OCI-LY3 (cell line): Measurements from ENCODE around the gene HIGD1A.
"Not testable (repeated sequence)": the region's sequence is repeated elsewhere in the genome, so short reads cannot be mapped to it uniquely, and the experiment has no call there.

Experiments used
- H2AFZ ChIP-seq: fragments of 200-600, 300-600 bp; shearing (Covaris generic); 2 replicates; pipeline ENCODE4 v1.6.0; 2014; ENCODE audit warnings: antibody characterized with exemption, low read depth, low read length
- H3K27ac ChIP-seq: fragments of 200-600, 300-600 bp; sonication (generic); 2 replicates; pipeline ENCODE4 v1.5.1; 2014; ENCODE audit warnings: mild to moderate bottlenecking, low read length, moderate library complexity, mixed read lengths
- H3K27me3 ChIP-seq: fragments of 200-600, 300-600 bp; sonication (generic); 2 replicates; pipeline ENCODE4 v1.6.1; 2014; ENCODE audit warnings: low read depth, low read length, mixed read lengths
- H3K36me3 ChIP-seq: fragments of 200-600, 300-600 bp; sonication (generic); replicated peaks from 2 replicates; pipeline ENCODE3; 2014; ENCODE audit warnings: low read depth, low read length, mixed read lengths
- H3K4me1 ChIP-seq: fragments of 300-600, 200-600 bp; sonication (generic); 2 replicates; pipeline ENCODE4 v1.6.1; 2014; ENCODE audit warnings: low read length, mixed read lengths
- H3K4me2 ChIP-seq: fragments of 200-600, 300-600 bp; sonication (generic); 2 replicates; pipeline ENCODE4 v1.6.1; 2014; ENCODE audit warnings: low read length, mixed read lengths
- H3K4me3 ChIP-seq: fragments of 300-600, 200-600 bp; sonication (generic); 2 replicates; pipeline ENCODE4 v1.5.1; 2014; ENCODE audit warnings: antibody characterized with exemption, mild to moderate bottlenecking, low read length, moderate library complexity
- H3K79me2 ChIP-seq: fragments of 300-600, 200-600 bp; shearing (Covaris generic); 2 replicates; pipeline ENCODE4 v1.6.1; 2014; ENCODE audit warnings: mild to moderate bottlenecking, low read length, mixed read lengths
- H3K9ac ChIP-seq: fragments of 300-600, 200-600 bp; shearing (Covaris generic); 2 replicates; pipeline ENCODE4 v1.6.0; 2014; ENCODE audit warnings: mild to moderate bottlenecking, low read length, moderate library complexity
- H3K9me3 ChIP-seq: fragments of 200-600, 300-600 bp; shearing (Covaris generic); 2 replicates; pipeline ENCODE4 v1.6.1; 2014; ENCODE audit warnings: low read length, mixed read lengths; ENCODE audit not compliant: insufficient read depth
- H4K20me1 ChIP-seq: fragments of 200-600, 300-600 bp; sonication (generic); 2 replicates; pipeline ENCODE4 v1.6.1; 2016; ENCODE audit warnings: low read length, mixed read lengths; ENCODE audit not compliant: insufficient read depth
- CTCF ChIP-seq: fragments of 200-600, 300-600 bp; sonication (generic); IDR thresholded peaks from 2 replicates; pipeline ENCODE4 v1.5.1; 2014; ENCODE audit warnings: antibody characterized with exemption, low read length, low read depth
- EZH2phosphoT487 ChIP-seq: fragments of 200-600 bp; shearing (Covaris generic); IDR thresholded peaks from 2 replicates; pipeline ENCODE4 v1.6.1; 2018; ENCODE audit warnings: antibody characterized with exemption, mixed run types, low read depth

The HIGD1A gene

GRCh38 chr3:42814914-42815507, 10.7 kb upstream of the HIGD1A start:
- no peak overlapping the region for H3K4me3 ChIP-seq
- H2AFZ ChIP-seq: no peak overlapping the region
- TF ChIP-seq EZH2phosphoT487 (no peak), CTCF (no peak)
- H3K9me3 ChIP-seq: no peaks in the 10 kb centered on the region
- H3K9ac ChIP-seq: no peak overlapping the region
- no peaks in the 10 kb centered on the region for H3K36me3 ChIP-seq
- no peaks in the 10 kb centered on the region for H4K20me1 ChIP-seq
- no peaks in the 10 kb centered on the region for H3K79me2 ChIP-seq
- H3K27me3 ChIP-seq: peaks cover 14% of the 10 kb centered on the region; the same call in 1 of the 2 replicates
- H3K4me1 ChIP-seq: peaks cover 20% of the 10 kb centered on the region
- H3K4me2 ChIP-seq: no peak overlapping the region
- H3K27ac ChIP-seq: no peak overlapping the region

GRCh38 chr3:42814246-42814645, 10.0 kb upstream of the HIGD1A start:
- Histone ChIP-seq H3K27me3 (peaks cover 14% of the 10 kb centered on the region; the same call in 1 of the 2 replicates), H4K20me1 (no peaks in the 10 kb centered on the region), H3K36me3 (no peaks in the 10 kb centered on the region), H3K9me3 (no peaks in the 10 kb centered on the region), H3K4me3 (no peak overlapping the region), H3K27ac (no peak overlapping the region), H3K79me2 (no peaks in the 10 kb centered on the region), H3K4me1 (peaks cover 20% of the 10 kb centered on the region), H3K4me2 (no peak overlapping the region), H2AFZ (no peak overlapping the region), H3K9ac (no peak overlapping the region)
- TF ChIP-seq CTCF (no peak), EZH2phosphoT487 (no peak)

GRCh38 chr3:42811118-42811883, 7.0 kb upstream of the HIGD1A start:
- Histone ChIP-seq H3K4me2 (peak overlapping the region; percentile 73), H3K4me3 (peak overlapping the region; percentile 64), H3K27ac (peak overlapping the region; percentile 29; the same call in 1 of the 2 replicates), H3K9ac (peak overlapping the region; percentile 8; the same call in 1 of the 2 replicates), H2AFZ (0 out of 2 replicates have a peak overlapping the region, but pooled peaks have one; percentile 62), H3K4me1 (peaks cover 20% of the 10 kb centered on the region)
- H3K9me3 ChIP-seq, H3K27me3 ChIP-seq, H3K36me3 ChIP-seq, H4K20me1 ChIP-seq, H3K79me2 ChIP-seq: not testable (repeated sequence)

GRCh38 chr3:42810706-42811105, 6.4 kb upstream of the HIGD1A start:
- Histone ChIP-seq H3K4me1 (peaks cover 20% of the 10 kb centered on the region), H3K4me3 (peak overlapping the region; percentile 64; the same call in 1 of the 2 replicates), H3K4me2 (peak overlapping the region; percentile 73)
- not testable (repeated sequence) for H3K27me3 ChIP-seq, H3K9me3 ChIP-seq, H4K20me1 ChIP-seq, H3K79me2 ChIP-seq, H2AFZ ChIP-seq, H3K36me3 ChIP-seq, H3K27ac ChIP-seq, H3K9ac ChIP-seq

- Histone ChIP-seq H3K4me2 (no peak within 1 kb of the TSS), H3K79me2 (peaks cover under 1% of the 10 kb centered on the region; the same call in 1 of the 2 replicates), H4K20me1 (no peaks in the 10 kb centered on the region), H3K27ac (no peak within 1 kb of the TSS), H2AFZ (no peak within 1 kb of the TSS), H3K4me3 (no peak within 1 kb of the TSS), H3K27me3 (no peaks in the 10 kb centered on the region), H3K36me3 (no peaks in the 10 kb centered on the region), H3K9me3 (no peaks in the 10 kb centered on the region), H3K4me1 (peaks cover 24% of the 10 kb centered on the region), H3K9ac (no peak within 1 kb of the TSS)
- no peak for TF ChIP-seq EZH2phosphoT487
- TF ChIP-seq CTCF: no peak
Measured at GRCh38 chr3:42809202-42809601, 4.9 kb upstream of the HIGD1A start, which contains the start of gene ACKR2. Gene ACKR2 (plus strand): TSS chr3:42809445. CDS start chr3:42864503, 55,058 bp downstream.
